Fibroblast of lung (primary cell): ENCODE data around the gene ZNF681.

Source experiments
- EZH2 ChIP-seq: IDR thresholded peaks from 2 replicates; pipeline ENCODE4 v1.5.1; 2012; ENCODE audit warnings: low read length, control low read depth, mild to moderate bottlenecking; ENCODE audit errors: missing control alignments
- TF ChIP-seq, protein P1 (sequence below), 2 donors: IDR thresholded peaks in 1 of 2; conservative IDR thresholded peaks in 1 of 2; 1 replicate in 1 of 2; 2 replicates in 1 of 2; pipeline ENCODE4 v1.5.1; 2011 to 2012; ENCODE audit warnings: low read length in 2 of 2, control low read depth in 1 of 2, inconsistent platforms in 1 of 2, low read depth in 1 of 2, mild to moderate bottlenecking in 1 of 2

DNA sequence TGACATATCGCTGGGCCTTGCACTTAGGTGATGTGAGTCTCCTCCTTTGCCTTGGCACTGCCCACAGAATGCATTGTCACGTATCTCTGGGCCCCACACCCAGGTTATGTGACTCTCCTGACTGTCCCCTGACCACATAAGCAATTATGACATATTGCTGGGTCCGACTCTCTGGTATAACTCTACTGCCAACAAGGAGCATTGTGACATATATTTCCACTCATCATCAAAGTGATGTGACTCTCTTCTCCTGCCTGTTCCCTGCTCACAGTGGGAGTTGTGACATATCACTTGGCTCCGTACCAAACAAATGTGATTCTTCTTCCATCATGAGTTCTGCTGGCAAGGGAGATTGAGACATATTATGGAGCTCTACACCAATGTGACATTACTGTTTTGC, 15.4 kb upstream of the ZNF681 start:
- TF ChIP-seq EZH2, result no peak
- TF ChIP-seq, protein P1, sequence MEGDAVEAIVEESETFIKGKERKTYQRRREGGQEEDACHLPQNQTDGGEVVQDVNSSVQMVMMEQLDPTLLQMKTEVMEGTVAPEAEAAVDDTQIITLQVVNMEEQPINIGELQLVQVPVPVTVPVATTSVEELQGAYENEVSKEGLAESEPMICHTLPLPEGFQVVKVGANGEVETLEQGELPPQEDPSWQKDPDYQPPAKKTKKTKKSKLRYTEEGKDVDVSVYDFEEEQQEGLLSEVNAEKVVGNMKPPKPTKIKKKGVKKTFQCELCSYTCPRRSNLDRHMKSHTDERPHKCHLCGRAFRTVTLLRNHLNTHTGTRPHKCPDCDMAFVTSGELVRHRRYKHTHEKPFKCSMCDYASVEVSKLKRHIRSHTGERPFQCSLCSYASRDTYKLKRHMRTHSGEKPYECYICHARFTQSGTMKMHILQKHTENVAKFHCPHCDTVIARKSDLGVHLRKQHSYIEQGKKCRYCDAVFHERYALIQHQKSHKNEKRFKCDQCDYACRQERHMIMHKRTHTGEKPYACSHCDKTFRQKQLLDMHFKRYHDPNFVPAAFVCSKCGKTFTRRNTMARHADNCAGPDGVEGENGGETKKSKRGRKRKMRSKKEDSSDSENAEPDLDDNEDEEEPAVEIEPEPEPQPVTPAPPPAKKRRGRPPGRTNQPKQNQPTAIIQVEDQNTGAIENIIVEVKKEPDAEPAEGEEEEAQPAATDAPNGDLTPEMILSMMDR (conservative IDR thresholded peaks at IDR 0.05 in 1 of 2, IDR thresholded peaks at IDR 0.05 in 1 of 2; ENCODE audit: low read depth in 1 of 2, low read length in 2 of 2), result no peak
